HCEC 1CT (cell line): Measurements from ENCODE around the gene C16orf86.
A peak's percentile ranks its signal among the peaks of the same experiment; 100 is the strongest.

Experiments used
- DNase-seq: peaks from one replicate; pipeline ENCODE4 v3.0.0-alpha.2; 2017

Gene C16orf86

GRCh38 chr16:67666559-67667452 lies at the start of gene C16orf86, which contains the start of gene ENKD1:
TSS of gene C16orf86 (plus strand) at chr16:67666814. CDS start at chr16:67666971, 157 bp downstream.
TSS of gene ENKD1 (minus strand) at chr16:67666750. CDS start at chr16:67666442, 308 bp downstream.
- DNase-seq = peak; percentile 73

- DNase-seq = no peak
These were observed 38.4 kb upstream of the C16orf86 start for GRCh38 chr16:67628216-67628615.

GRCh38 chr16:67632415-67633172 lies 34.0 kb upstream of the C16orf86 start:
- DNase-seq = peak; percentile 35

GRCh38 chr16:67636713-67637112 lies 29.9 kb upstream of the C16orf86 start:
- DNase-seq = no peak

GRCh38 chr16:67637625-67638024 lies 29.0 kb upstream of the C16orf86 start:
- no peak for DNase-seq

- no peak for DNase-seq
These were observed 24.6 kb upstream of the C16orf86 start for GRCh38 chr16:67641779-67642708.

- DNase-seq = no peak
These were observed 22.6 kb upstream of the C16orf86 start for GRCh38 chr16:67644038-67644437.

- DNase-seq = no peak
These were observed 21.1 kb upstream of the C16orf86 start for GRCh38 chr16:67645397-67646121.

GRCh38 chr16:67647111-67647651 lies 19.4 kb upstream of the C16orf86 start:
- no peak for DNase-seq

GRCh38 chr16:67647681-67648080 lies 18.9 kb upstream of the C16orf86 start:
- DNase-seq = no peak

GRCh38 chr16:67648088-67648763 lies 18.4 kb upstream of the C16orf86 start:
- no peak for DNase-seq

GRCh38 chr16:67648764-67649407 lies 17.7 kb upstream of the C16orf86 start:
- no peak for DNase-seq

- DNase-seq = no peak
These were observed 17.1 kb upstream of the C16orf86 start for GRCh38 chr16:67649494-67649931.

- DNase-seq = no peak
These were observed 16.6 kb upstream of the C16orf86 start for GRCh38 chr16:67650023-67650422.

- no peak for DNase-seq
These were observed 15.6 kb upstream of the C16orf86 start for GRCh38 chr16:67651039-67651438.

- no peak for DNase-seq
These were observed 14.8 kb upstream of the C16orf86 start for GRCh38 chr16:67651847-67652246.

- DNase-seq = no peak
These were observed 14.0 kb upstream of the C16orf86 start for GRCh38 chr16:67652578-67653127.

GRCh38 chr16:67653128-67653788 lies 13.4 kb upstream of the C16orf86 start:
- no peak for DNase-seq

- no peak for DNase-seq
These were observed 12.7 kb upstream of the C16orf86 start for GRCh38 chr16:67653789-67654402.
